NCI-H1105 treated with DMSO at 0.1 percent for 48 hours (cell line): ENCODE results near the gene STAB2.

Experiments
- DNase-seq: peaks from one replicate; lab custom pipeline; 2025; lab: John Stamatoyannopoulos, UW

STAB2 gene

GRCh38 chr12:103783744-103784664 is 196.9 kb downstream of the STAB2 start:
- no peak for DNase-seq

DNA sequence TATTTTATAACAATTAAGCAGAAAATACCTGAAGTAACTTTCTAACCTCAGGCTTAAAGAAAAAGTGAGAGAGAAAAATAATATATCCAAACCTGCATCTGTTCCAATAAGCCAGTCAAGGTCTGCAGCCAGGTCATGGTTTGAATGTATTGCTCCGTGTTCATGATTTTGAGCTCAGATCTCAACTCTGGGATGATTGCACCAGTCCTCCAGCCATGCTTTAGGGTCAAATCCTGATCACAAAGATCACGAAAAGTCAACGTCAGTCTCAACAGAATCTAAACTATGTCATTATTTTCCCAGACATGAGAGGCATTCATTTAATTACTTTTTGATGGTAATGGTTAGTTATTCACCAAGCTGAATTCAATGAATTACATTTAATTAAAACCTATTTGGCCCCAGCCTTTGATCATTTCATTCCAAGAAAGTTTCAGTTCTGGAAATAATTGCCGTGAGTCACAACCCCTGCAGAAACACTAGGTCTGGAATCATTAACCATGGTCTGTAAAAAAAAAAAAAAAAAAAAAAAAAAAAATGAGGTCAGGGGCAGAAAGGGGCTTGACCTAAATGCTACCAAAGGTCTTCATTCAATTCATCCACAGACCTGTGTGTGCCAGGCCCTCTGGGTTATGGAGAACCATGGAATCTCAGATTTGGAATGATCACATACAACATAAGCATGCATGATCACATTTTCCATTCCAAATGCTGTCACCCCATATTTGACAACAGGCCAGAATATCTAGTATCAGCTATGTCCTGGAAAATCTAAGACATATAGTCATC is 198.4 kb downstream of the STAB2 start:
- DNase-seq: no peak

- no peak for DNase-seq
Measured at GRCh38 chr12:103786201-103786600, 199.1 kb downstream of the STAB2 start.

- DNase-seq: no peak
Measured at GRCh38 chr12:103791350-103791920, 204.4 kb downstream of the STAB2 start.

DNA sequence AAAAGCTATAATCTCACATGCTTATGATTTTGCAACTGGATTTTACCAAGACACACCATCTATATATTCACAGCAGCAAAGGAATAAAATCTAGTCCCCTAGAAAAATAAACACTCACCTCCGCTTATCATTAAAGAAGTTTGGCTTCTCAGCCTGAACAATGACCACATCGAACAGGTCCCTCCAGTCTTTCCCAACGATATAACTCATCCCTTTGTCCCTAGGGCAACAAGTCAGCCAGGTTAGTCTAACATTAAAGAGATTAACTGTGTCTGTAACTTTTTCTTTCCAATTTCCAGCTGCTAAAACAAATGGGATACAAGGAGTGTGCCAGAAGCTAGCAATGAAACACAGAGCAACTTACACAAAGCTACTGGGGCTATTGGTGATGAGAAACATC is 206.0 kb downstream of the STAB2 start:
- no peak for DNase-seq

GRCh38 chr12:103793512-103794045 is 206.5 kb downstream of the STAB2 start:
- DNase-seq: no peak

DNA sequence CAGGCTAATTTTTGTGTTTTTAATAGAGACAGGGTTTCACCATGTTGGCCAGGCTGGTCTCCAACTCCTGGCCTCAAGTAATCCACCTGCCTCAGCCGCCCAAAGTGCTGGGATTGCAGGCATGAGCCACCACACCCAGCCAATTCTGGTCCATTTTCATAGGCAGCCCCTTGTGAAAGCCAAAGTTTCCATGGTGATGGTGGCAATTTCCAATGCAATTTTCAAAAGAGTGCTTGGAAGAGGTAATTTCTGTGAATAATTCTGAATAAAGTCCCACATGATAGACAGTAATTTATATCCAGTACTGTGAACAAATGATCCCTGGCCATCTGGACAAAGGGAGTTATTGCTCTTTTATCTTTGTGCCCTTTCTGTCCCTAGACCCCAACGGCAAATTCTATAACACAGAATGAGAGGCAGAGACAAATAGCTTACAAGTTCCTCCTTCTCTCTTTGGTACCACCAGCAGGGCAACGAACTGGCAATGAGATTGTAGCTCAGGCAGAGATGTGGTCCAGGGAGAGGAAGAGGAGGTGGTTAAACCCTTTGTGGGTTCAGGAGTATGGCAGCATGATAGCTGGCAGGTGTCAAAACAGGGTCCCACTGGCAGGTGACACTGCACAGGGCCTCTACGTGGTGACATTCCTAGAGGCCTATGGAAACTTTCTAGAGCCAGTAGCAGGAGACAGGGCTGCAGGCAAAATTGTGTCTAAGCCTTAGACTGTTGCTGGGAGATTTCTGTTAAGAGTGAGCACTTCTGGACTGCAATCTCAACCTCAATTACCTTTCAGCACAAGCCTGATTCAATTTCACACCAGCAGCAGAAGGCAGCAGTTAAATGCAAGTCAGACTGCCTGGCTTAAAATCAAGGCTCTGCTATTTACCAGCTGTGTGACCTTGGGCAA is 207.5 kb downstream of the STAB2 start:
- DNase-seq: no peak

DNA sequence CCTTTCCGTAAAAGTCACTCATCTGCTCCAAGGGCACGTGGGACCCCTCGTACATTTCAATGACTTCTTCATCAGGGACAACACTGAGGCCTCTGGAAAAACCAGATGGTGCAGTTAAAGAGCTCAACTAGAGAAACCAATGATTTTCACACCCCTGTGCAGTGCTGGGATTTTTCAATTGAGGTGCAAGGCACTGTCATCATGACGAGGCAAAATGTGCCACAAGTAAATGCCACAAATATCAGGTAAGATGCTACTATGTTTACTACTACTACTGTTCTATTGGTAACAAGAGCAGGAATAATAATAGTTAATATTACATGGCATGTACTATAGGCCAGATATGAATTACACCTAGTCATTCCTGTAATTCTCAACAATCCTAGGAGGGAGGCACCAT is 211.5 kb downstream of the STAB2 start:
- no peak for DNase-seq

GRCh38 chr12:103799504-103799856 is 212.4 kb downstream of the STAB2 start:
- no peak for DNase-seq

DNA sequence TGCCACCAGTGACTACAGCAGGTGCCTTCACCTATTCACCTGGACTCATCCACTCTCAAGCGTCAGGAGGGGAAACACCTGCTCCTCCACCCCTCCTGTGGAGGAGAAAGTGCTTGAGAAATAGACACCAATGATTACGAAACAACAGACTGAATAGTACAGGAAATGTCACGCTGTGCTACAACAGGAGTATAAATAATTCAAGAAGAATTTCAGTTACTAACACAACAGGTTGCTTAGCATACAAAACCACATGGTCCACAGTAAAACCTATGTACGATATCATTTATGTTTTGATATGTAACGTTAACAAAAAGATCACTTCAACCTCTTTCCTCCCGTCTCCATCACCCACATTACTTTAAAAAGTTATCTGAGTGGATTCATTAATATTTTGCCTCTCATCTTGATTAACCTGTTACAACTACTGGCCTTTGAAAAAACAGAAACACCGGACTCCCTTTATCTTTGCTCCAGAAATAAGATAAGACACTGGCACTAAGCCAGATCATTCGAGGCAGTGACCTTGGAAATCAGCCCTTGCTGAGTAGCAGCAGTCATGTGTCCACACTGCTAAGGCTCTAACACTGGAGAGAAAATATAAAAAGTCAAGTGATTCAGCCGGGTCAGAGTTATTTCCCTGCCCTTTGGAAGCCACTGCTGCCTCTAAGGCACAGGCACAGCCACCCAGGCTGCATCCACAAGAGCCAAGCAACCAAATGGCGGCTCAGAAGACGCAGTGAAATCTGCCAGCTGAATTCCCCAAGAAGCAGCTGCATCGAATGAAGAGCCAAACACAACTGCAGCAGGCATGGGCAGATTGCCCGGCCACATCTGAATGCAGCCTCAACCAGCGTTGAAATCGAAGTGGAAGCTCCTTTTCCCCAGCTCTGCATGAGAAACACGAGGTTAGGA is 213.0 kb downstream of the STAB2 start:
- DNase-seq: peak; percentile 92

GRCh38 chr12:103801709-103802585 is 214.9 kb downstream of the STAB2 start:
- no peak for DNase-seq

DNA sequence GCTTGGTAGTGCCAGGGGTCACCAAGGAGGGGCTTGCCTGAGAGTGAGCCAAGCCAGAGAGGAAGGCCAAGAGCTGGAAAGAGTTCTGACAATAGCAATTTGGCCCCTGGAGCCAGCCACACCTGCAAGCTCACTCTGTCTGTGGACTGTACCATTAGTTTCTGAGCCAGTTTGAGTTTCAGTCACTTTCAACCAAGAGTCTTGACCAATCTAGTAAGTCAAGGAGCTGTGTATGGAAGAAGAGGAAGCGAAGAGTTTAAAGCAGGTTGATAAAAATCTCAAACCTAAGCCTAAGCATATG is 215.5 kb downstream of the STAB2 start:
- DNase-seq: no peak

DNA sequence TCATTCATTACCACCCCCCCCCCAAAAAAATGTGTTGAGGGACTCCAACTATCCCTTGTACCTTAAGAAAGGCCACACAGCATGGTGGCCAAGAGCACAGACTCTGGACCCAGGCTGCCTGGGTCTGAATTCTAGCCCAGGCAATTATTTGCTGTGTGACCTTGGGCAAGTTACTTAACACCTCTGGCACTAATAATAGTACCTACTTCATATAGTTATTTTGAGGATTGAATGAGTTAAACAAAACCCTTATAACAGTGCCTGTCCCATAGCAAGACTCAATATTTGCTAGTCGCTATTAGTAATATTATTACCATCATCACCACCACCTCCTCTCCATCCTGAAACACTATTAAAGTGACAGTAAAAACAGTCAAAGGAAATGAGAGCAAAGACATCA is 216.8 kb downstream of the STAB2 start:
- no peak for DNase-seq

- DNase-seq: no peak
Measured at GRCh38 chr12:103805655-103806360, 218.7 kb downstream of the STAB2 start.

DNA sequence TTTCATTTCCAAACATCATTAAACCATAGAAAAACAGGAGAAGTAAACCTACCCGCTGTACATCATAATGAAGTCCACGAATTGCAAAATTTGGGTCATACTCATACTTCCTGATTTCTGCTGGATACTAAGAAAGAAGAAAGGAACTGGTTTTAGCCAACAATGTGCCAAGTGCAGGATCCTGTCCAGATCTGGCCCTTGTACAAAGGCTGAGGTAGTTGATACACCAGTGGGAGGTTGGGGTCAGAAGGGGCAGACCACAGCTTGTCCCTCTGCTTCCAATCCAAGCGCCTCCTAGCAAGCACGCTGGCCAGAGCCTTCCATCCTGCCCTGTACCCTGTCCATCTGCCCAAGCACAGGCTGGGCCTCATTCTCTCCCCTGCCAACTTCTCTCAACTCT is 219.7 kb downstream of the STAB2 start:
- DNase-seq: no peak

DNA sequence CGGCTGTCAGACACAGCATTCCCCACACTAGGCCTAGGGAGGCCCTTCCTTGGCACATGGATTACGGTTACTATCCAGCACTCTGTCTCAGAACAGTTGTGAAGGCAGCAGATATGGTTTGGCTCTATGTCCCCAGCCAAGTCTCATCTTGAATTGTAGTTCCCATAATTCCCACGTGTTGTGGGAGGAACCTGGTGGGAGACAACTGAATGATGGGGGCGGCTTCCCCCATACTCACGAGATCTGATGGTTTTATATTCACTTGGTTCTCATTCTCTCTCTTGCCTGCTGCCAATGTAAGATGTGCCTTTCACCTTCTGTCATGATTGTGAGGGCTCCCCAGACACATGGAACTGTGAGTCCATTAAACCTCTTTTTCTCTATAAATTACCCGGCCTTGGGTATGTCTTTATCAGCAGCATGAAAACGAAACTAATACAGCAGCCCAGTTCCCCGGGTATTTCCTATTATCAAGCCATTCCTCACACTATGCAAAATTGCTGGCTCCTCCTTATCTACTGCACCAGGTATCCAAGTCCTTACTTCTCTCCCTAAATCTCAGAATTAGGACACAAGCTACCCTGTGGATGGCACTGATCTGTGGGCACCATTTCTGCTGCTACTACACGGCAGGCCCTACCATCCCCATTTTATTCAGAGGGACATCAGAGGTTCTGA is 220.6 kb downstream of the STAB2 start:
- DNase-seq: no peak

GRCh38 chr12:103808239-103808880 is 221.3 kb downstream of the STAB2 start:
- no peak for DNase-seq

GRCh38 chr12:103809154-103809553 is 222.1 kb downstream of the STAB2 start:
- no peak for DNase-seq
